ENCODE data around the gene ACSF3. TPM values are rescaled to one million over a fixed set of nuclear protein-coding genes. Genes with fewer than 3 reads are reported as not detected.

Gene ACSF3
- total RNA-seq, 4 donors from 2014 or later, result 26.1 to 55.1 (median 32.5) TPM

DNA sequence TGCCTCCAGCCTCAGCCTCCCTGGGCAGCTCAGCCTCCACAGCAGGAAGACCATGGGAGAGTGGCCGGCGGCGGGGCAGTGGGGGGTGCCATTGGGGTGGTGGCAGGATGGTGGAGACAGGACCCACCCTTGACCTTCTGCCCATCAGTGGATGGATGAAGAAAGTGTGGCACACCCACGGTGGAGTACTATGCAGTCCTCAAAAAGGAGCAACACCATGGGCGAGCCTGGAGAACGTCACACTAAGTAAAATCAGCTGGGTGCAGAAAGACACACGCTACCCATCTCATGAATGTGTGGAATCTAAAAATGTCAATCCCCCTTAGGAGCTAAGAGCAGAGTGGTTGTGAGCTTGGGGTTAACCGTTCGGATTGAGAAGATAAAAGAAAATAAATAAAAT lies 34.8 kb upstream of the ACSF3 start:
- peaks cover 68% of the 10 kb centered on the region for H3K27me3 ChIP-seq
- no peak for DNase-seq (ENCODE audit: low spot score in 2 of 2)
- no peaks in the 10 kb centered on the region for H3K4me1 ChIP-seq
- H3K27ac ChIP-seq, result no peak overlapping the region
- H3K4me3 ChIP-seq, result no peak overlapping the region
- H3K36me3 ChIP-seq, result no peaks in the 10 kb centered on the region
- H3K9me3 ChIP-seq, result no peaks in the 10 kb centered on the region
- 92% methylated on average over 9 of the region's 9 CpGs for WGBS
- TF ChIP-seq POLR2A (IDR thresholded peaks at IDR 0.05) (no peak), EP300 (IDR thresholded peaks at IDR 0.05) (no peak), POLR2AphosphoS5 (IDR thresholded peaks at IDR 0.05) (no peak)
- TF ChIP-seq, protein P1, sequence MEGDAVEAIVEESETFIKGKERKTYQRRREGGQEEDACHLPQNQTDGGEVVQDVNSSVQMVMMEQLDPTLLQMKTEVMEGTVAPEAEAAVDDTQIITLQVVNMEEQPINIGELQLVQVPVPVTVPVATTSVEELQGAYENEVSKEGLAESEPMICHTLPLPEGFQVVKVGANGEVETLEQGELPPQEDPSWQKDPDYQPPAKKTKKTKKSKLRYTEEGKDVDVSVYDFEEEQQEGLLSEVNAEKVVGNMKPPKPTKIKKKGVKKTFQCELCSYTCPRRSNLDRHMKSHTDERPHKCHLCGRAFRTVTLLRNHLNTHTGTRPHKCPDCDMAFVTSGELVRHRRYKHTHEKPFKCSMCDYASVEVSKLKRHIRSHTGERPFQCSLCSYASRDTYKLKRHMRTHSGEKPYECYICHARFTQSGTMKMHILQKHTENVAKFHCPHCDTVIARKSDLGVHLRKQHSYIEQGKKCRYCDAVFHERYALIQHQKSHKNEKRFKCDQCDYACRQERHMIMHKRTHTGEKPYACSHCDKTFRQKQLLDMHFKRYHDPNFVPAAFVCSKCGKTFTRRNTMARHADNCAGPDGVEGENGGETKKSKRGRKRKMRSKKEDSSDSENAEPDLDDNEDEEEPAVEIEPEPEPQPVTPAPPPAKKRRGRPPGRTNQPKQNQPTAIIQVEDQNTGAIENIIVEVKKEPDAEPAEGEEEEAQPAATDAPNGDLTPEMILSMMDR (IDR thresholded peaks at IDR 0.05), result no peak

DNA sequence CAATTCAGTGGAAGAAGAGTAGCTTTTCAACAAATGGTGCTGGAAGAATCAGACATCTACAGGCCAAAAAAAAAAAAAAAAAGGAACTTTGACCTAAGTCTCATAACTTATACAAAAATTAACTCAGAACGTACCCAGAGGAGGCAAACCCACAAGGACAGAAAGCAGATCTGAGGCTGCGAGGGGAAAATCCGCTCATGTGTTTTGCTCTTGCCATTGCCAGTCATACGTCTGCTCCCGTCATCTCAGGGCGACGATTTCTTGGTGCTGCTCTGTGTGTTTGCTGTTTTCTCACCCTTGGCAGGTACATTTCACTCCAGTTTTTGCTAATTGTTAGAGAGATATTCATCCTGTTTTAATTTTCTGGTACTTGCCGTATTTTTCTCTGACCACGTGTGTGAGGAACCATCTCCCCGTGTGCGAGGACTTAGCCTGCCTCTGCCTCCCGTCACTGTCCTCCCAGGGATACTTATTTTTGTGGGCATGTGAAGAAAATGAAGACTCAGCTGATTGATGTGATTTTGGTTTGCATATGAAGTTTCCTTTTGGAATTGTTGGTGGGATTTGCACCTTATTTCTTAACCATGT lies 33.4 kb upstream of the ACSF3 start:
- 72% methylated on average over 12 of the region's 12 CpGs for WGBS

DNA sequence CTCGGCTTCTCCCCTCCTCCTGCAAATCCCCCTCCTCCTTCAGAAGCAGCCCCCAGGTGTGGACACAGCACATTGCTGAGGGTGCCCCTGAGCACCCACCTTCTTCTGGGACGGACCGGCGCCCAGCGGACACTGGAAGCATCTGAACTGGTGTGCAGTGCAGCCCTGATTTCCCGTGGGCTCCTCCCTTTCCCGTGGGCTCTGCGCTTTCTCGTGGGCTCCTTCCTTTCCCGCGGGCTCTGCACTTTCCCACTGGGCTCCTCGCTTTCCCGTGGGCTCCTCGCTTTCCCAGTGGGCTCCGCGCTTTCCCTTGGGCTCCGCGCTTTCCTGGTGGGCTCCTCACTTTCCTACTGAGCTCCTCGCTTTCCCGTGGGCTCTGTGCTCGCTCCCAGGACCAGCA lies 32.6 kb upstream of the ACSF3 start:
- H3K27me3 ChIP-seq, result peaks cover 61% of the 10 kb centered on the region

More for the DNA sequence above, 33.4 kb upstream of the ACSF3 start:
- no peaks in the 10 kb centered on the region for H3K4me1 ChIP-seq
- H3K9me3 ChIP-seq, result no peaks in the 10 kb centered on the region
- H3K36me3 ChIP-seq, result no peaks in the 10 kb centered on the region
- H3K27ac ChIP-seq, result no peak overlapping the region
- no peak overlapping the region for H3K4me3 ChIP-seq
- TF ChIP-seq, protein P1 (IDR thresholded peaks at IDR 0.05), result no peak
- TF ChIP-seq POLR2AphosphoS5 (IDR thresholded peaks at IDR 0.05) (no peak), EP300 (IDR thresholded peaks at IDR 0.05) (no peak), POLR2A (IDR thresholded peaks at IDR 0.05) (no peak)
- no peak for DNase-seq (ENCODE audit: low spot score in 2 of 2)
- peaks cover 61% of the 10 kb centered on the region for H3K27me3 ChIP-seq

DNA sequence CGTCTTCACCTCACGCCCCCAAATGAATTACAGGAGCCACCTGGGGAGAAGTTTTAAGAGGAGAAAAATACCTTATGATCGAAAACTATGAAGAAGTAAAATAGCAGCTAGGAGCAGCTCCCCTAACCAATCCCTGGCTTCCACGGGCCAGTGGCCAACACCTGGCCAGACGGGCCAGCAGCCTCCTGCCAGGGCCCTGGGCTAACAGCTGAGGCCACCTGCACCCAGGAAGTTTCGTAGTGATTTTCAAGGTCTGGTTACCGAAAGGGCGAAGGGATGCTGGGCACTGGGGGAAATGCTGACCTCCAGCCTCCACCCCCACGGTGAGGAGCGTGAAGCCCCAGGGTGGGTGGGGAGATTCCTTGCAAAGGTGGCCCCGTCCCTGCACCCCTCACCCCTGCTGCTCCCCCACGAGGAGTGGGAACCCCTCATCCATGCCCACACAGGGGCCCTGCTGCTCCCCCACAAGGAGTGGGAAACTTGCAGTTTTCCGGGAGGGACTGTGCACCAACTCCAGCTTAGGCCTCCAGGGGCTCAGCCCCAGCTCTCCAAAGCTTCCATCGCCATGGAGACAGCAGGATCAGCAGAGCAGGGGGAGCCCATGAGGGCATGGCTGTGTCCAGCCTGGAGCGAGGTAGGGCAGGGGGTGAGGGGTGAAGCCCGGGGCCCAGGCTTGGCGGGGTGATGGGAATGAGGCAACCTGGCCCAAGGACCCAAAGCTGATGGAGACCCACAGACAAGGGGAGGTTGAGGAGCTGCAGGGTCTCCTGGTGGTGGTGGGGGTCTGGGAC lies 31.9 kb upstream of the ACSF3 start:
- DNase-seq (ENCODE audit: low spot score in 2 of 2), result no peak
- Histone ChIP-seq H3K36me3 (no peaks in the 10 kb centered on the region), H3K9me3 (no peaks in the 10 kb centered on the region), H3K4me3 (no peak overlapping the region), H3K27ac (no peak overlapping the region), H3K4me1 (no peaks in the 10 kb centered on the region), H3K27me3 (peaks cover 61% of the 10 kb centered on the region)
- WGBS, result 61% methylated on average over 11 of the region's 17 CpGs
- TF ChIP-seq, protein P1 (IDR thresholded peaks at IDR 0.05), result no peak
- no peak for TF ChIP-seq POLR2AphosphoS5 (IDR thresholded peaks at IDR 0.05)
- TF ChIP-seq POLR2A (IDR thresholded peaks at IDR 0.05), result no peak

More for the DNA sequence above, 32.6 kb upstream of the ACSF3 start:
- no peaks in the 10 kb centered on the region for H3K36me3 ChIP-seq
- 72% methylated on average over 21 of the region's 21 CpGs for WGBS
- H3K4me3 ChIP-seq, result no peak overlapping the region
- TF ChIP-seq, protein P1 (IDR thresholded peaks at IDR 0.05), result no peak
- TF ChIP-seq EP300 (IDR thresholded peaks at IDR 0.05), result no peak
- TF ChIP-seq POLR2AphosphoS5 (IDR thresholded peaks at IDR 0.05), result no peak
- no peaks in the 10 kb centered on the region for H3K4me1 ChIP-seq
- no peak overlapping the region for H3K27ac ChIP-seq
- no peak for DNase-seq (ENCODE audit: low spot score in 2 of 2)
- no peaks in the 10 kb centered on the region for H3K9me3 ChIP-seq
